Neural cell (in vitro differentiated cells): Measurements from ENCODE around the gene MAN2A2.

ENCODE experiments used
- EP300 ChIP-seq: fragments of 450-650 bp; conservative IDR thresholded peaks from 2 replicates; pipeline ENCODE4 v1.6.1; 2014; ENCODE audit warnings: antibody characterized with exemption, mild to moderate bottlenecking, moderate library complexity; ENCODE audit not compliant: poor library complexity, severe bottlenecking
- EZH2 ChIP-seq: fragments of 200-600, 300-800 bp; shearing (Covaris generic), sonication (generic); IDR thresholded peaks from 2 replicates; pipeline ENCODE4 v1.6.1; 2014; ENCODE audit warnings: antibody characterized with exemption, low read length, borderline replicate concordance, mild to moderate bottlenecking; ENCODE audit not compliant: insufficient read depth, poor library complexity, severe bottlenecking
- POLR2AphosphoS5 ChIP-seq: IDR thresholded peaks from 2 replicates; pipeline ENCODE4 v1.6.1; 2012
- TF ChIP-seq, protein P1 (sequence below): fragments of 450-650 bp; IDR thresholded peaks from 2 replicates; pipeline ENCODE4 v1.5.1; 2014; ENCODE audit warnings: antibody characterized with exemption, mild to moderate bottlenecking, moderate library complexity; ENCODE audit not compliant: poor library complexity, severe bottlenecking
- TF ChIP-seq, protein P2 (sequence below): IDR thresholded peaks from 2 replicates; pipeline ENCODE4 v1.6.1; 2012; ENCODE audit warnings: borderline replicate concordance

DNA sequence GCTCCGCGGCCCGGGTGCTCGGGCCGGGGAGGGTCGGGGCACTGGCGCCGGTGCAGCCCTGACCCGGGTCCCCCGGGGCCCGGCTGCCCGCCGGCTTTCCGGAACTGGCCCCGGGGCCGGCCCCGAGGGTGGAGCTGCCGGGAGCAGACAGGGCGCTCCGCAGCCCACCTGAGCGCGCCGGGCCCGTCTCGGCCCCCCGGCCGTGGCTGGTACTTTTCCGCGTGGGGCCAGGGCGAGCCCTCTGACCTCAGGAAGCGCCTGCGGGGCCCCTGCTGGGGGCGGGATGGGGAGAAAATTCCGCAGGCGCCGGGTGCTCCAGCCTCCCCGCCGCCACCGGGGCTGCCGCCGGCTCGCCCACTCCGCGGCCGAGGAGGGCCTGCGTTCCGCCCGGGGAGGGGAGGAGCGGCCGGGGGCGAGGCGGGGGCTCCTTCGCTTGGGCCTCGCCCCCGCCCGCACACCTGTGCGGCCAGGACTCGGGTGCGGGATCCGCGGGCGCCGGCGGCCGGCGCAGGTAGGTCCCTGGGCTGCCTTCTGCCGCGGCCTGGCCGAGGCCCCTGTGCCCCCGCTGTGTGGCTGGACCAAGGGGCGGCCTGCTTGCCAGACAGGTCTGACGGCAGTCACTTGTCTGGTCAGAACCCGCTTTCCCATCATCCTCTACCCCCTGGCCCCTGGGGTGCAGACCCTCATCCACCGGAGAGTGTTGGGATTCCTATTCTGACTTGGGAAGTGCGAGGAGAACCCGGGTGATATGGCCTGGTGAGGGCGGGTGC lies 31.2 kb upstream of the MAN2A2 start:
- TF ChIP-seq, protein P1, sequence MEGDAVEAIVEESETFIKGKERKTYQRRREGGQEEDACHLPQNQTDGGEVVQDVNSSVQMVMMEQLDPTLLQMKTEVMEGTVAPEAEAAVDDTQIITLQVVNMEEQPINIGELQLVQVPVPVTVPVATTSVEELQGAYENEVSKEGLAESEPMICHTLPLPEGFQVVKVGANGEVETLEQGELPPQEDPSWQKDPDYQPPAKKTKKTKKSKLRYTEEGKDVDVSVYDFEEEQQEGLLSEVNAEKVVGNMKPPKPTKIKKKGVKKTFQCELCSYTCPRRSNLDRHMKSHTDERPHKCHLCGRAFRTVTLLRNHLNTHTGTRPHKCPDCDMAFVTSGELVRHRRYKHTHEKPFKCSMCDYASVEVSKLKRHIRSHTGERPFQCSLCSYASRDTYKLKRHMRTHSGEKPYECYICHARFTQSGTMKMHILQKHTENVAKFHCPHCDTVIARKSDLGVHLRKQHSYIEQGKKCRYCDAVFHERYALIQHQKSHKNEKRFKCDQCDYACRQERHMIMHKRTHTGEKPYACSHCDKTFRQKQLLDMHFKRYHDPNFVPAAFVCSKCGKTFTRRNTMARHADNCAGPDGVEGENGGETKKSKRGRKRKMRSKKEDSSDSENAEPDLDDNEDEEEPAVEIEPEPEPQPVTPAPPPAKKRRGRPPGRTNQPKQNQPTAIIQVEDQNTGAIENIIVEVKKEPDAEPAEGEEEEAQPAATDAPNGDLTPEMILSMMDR: no peak
- TF ChIP-seq EZH2 (no peak), EP300 (no peak), POLR2AphosphoS5 (no peak)
- TF ChIP-seq, protein P2, sequence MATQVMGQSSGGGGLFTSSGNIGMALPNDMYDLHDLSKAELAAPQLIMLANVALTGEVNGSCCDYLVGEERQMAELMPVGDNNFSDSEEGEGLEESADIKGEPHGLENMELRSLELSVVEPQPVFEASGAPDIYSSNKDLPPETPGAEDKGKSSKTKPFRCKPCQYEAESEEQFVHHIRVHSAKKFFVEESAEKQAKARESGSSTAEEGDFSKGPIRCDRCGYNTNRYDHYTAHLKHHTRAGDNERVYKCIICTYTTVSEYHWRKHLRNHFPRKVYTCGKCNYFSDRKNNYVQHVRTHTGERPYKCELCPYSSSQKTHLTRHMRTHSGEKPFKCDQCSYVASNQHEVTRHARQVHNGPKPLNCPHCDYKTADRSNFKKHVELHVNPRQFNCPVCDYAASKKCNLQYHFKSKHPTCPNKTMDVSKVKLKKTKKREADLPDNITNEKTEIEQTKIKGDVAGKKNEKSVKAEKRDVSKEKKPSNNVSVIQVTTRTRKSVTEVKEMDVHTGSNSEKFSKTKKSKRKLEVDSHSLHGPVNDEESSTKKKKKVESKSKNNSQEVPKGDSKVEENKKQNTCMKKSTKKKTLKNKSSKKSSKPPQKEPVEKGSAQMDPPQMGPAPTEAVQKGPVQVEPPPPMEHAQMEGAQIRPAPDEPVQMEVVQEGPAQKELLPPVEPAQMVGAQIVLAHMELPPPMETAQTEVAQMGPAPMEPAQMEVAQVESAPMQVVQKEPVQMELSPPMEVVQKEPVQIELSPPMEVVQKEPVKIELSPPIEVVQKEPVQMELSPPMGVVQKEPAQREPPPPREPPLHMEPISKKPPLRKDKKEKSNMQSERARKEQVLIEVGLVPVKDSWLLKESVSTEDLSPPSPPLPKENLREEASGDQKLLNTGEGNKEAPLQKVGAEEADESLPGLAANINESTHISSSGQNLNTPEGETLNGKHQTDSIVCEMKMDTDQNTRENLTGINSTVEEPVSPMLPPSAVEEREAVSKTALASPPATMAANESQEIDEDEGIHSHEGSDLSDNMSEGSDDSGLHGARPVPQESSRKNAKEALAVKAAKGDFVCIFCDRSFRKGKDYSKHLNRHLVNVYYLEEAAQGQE: no peak
